ENCODE measurements around the gene HLCS.

HLCS gene

GRCh38 chr21:36887963-36888362 lies 78.5 kb downstream of the HLCS start:
- no peak for DNase-seq (ENCODE audit: low spot score)
- FAIRE-seq = no peak

- FAIRE-seq = no peak
These were observed 82.7 kb downstream of the HLCS start for GRCh38 chr21:36883532-36884486.

GRCh38 chr21:36882776-36883175 lies 83.7 kb downstream of the HLCS start:
- no peak for FAIRE-seq
- DNase-seq (ENCODE audit: low spot score) = no peak

More at GRCh38 chr21:36883532-36884486, 82.7 kb downstream of the HLCS start:
- peak; percentile 23 for DNase-seq (ENCODE audit: low spot score)

GRCh38 chr21:36881228-36881627 lies 85.2 kb downstream of the HLCS start:
- FAIRE-seq (no peak), DNase-seq (ENCODE audit: low spot score) (peak; percentile 28)

GRCh38 chr21:36879827-36880226 lies 86.6 kb downstream of the HLCS start:
- no peak for DNase-seq (ENCODE audit: low spot score)
- FAIRE-seq = no peak

GRCh38 chr21:36877741-36878140 lies 88.7 kb downstream of the HLCS start:
- FAIRE-seq (no peak), DNase-seq (ENCODE audit: low spot score) (no peak)

GRCh38 chr21:36874665-36875064 lies 91.8 kb downstream of the HLCS start:
- FAIRE-seq (no peak), DNase-seq (ENCODE audit: low spot score) (no peak)

GRCh38 chr21:36873513-36873912 lies 93.0 kb downstream of the HLCS start:
- DNase-seq (ENCODE audit: low spot score) = no peak
- FAIRE-seq = no peak

- DNase-seq (ENCODE audit: low spot score) (no peak), FAIRE-seq (no peak)
These were observed 99.1 kb downstream of the HLCS start for GRCh38 chr21:36867291-36867905.

GRCh38 chr21:36866419-36866818 lies 100.0 kb downstream of the HLCS start:
- DNase-seq (ENCODE audit: low spot score) (no peak), FAIRE-seq (no peak)

GRCh38 chr21:36864974-36865373 lies 101.5 kb downstream of the HLCS start:
- FAIRE-seq = no peak
- DNase-seq (ENCODE audit: low spot score) = no peak

- FAIRE-seq (no peak), DNase-seq (ENCODE audit: low spot score) (no peak)
These were observed 103.2 kb downstream of the HLCS start for GRCh38 chr21:36863260-36863659.

- DNase-seq (ENCODE audit: low spot score) (no peak), FAIRE-seq (no peak)
These were observed 104.7 kb downstream of the HLCS start for GRCh38 chr21:36861595-36862323.

GRCh38 chr21:36860736-36861594 lies 105.5 kb downstream of the HLCS start:
- DNase-seq (ENCODE audit: low spot score) (peak; percentile 9), FAIRE-seq (no peak)

GRCh38 chr21:36859744-36860501 lies 106.5 kb downstream of the HLCS start:
- FAIRE-seq = no peak
- peak; percentile 49 for DNase-seq (ENCODE audit: low spot score)

- FAIRE-seq = no peak
These were observed 108.0 kb downstream of the HLCS start for GRCh38 chr21:36858320-36858957.

GRCh38 chr21:36856643-36857042 lies 109.8 kb downstream of the HLCS start:
- no peak for DNase-seq (ENCODE audit: low spot score)

More at GRCh38 chr21:36858320-36858957, 108.0 kb downstream of the HLCS start:
- no peak for DNase-seq (ENCODE audit: low spot score)

GRCh38 chr21:36854391-36854790 lies 112.1 kb downstream of the HLCS start:
- DNase-seq (ENCODE audit: low spot score) = peak; percentile 4
- FAIRE-seq = no peak

More at GRCh38 chr21:36856643-36857042, 109.8 kb downstream of the HLCS start:
- no peak for FAIRE-seq

GRCh38 chr21:36852864-36853263 lies 113.6 kb downstream of the HLCS start:
- DNase-seq (ENCODE audit: low spot score) = no peak
- no peak for FAIRE-seq

GRCh38 chr21:36852293-36852692 lies 114.2 kb downstream of the HLCS start:
- no peak for DNase-seq (ENCODE audit: low spot score)
- FAIRE-seq = no peak

All from urothelium cell line (cell line).